Measurements from ENCODE around the gene LACRT. TPM values are rescaled to one million over a fixed set of nuclear protein-coding genes. Genes with fewer than 3 reads are reported as not detected.
A peak's percentile ranks its signal among the peaks of the same experiment; 100 is the strongest.
"Not testable (repeated sequence)": the region's sequence is repeated elsewhere in the genome, so short reads cannot be mapped to it uniquely, and the experiment has no call there.

Gene LACRT, protein sequence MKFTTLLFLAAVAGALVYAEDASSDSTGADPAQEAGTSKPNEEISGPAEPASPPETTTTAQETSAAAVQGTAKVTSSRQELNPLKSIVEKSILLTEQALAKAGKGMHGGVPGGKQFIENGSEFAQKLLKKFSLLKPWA
- not detected for total RNA-seq

DNA sequence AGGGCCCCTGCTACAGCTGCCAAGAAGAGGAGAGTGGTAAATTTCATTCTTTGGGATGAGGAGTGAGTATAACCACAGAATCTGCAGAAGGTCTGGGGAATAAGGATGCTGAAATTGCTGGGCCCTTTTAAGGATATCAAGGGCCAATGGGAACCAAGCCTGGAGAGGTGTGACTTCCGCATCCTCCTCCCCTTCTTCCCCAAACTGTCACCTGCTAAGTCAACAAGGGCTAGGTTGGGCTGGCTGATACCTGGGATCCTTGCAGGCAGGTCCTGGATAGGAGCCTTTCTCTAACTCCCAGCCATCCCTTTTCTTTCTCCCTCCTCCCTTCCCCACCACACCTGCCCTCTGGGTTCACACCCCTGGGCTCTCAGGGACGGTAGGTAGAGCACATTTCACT lies at the start of gene LACRT:
TSS of gene LACRT (minus strand) at position 101 of the 400 bp plus-strand sequence. CDS start at position 47, 54 bp downstream.
- DNase-seq: no peak

DNA sequence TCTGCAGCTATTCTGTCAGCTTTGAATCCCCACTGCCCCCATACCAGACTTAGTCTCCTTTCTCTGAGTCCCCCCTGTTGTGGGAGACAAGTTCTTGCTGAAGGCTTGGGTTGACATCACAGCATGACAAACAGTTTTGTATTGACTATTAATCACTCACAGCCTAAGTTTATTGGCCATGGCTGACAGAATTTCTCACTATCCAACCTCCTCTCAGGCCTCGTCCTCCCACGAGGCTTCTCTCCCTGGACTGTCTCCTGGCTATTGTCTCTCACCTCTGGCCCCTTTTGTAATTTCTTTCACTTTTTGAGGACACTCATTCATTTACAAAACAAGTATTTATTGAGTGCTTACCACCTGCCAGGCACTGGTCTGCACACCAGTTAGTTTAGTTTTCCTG lies 48.7 kb upstream of the LACRT start:
- DNase-seq: no peak

DNA sequence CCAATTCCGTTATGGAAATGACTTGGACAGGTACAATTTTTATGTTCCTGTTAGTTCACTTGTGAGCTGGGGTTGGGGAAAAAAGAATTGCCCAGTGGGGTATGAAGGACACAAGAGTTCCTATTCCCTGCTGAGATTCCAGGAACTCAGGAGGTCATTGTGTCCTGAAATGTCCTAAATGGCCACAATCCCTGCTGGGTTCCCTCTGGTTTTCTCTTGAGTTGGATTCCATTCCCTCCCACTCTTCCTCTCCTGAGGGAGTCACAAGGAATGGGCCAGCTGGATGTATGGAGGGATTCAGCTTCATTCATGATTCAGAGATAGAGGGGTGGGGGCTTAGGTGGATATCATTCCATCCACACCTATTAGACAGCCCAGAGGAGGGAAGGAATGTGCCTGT lies 48.0 kb upstream of the LACRT start:
- no peak for DNase-seq

DNA sequence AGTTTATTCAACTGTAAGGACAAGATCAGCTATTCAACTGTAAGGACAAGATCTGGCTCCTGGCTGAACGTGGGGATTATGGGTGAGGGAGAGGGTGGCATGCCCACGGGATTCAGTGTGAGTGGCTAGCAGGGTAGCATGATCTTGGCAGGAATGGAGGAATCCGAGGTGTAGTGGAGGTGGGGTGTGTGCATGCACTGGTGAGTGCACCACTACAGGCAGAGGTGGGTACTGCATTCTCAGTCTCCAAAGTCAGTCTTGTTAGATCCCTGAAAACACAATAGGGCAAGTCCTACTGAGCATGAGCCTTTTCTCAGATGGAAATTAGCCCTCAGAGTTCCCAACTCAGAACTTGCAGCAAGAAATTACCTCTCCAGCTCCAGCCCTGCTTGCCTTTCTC lies 45.7 kb upstream of the LACRT start:
- DNase-seq: peak; percentile 8

DNA sequence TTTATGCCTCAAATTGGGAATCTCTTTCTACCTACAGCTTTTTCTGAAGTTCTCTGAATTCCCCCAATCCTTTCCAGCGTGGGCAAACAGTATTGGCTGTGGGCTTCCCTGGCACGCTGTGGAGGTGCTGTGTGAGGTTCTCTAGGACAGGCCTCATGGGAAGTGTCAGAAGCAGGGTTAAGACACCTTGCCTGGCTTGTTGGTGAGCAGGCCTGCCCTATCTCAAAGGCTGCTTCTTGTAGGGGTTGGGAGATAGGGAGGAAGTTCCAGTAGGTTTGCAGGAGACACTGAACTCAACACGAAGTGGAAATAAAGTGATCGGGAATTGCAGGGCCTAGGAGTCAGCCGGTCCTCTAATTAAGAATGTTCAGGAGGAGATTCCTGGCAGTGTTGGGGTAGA lies 43.4 kb upstream of the LACRT start:
- DNase-seq: no peak

DNA sequence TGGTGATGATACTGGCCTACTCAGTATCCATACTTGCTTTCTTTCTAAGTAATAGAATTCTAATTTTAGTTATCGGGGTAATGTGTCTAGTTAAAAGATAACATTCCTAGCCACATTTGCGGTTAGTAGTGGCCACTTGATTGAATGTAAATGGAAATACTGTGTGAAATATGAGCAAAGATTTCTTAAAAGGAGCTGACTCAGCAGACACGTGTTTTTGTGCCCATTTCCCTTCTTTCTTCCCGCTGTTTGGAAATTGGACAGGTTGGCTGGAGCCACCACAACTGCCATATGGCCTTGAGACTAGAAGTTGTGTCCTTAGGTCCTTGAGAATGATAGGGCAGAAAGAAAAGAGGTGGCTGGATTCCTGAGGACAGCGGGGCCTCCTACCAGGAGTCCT lies 33.2 kb upstream of the LACRT start:
- DNase-seq: no peak

DNA sequence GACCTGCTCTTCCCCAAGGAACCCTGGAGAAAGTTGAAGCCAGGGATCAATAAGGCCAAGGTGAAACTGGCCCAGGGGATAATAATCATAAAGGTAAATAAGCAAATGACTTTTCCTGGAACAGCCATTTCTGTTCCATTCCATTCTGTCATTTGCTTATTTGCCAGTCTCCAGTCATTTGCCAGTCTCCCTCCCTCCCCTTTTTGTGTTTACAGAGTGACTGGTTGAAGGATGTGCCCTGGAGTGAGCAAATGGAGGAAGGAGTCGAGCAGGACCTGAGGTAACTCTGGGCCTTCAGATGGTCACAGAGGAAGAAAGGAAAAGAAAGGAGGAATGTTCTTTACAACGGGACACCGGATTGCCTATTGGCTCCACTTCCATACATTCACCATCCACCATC lies 31.3 kb upstream of the LACRT start:
- DNase-seq: no peak

DNA sequence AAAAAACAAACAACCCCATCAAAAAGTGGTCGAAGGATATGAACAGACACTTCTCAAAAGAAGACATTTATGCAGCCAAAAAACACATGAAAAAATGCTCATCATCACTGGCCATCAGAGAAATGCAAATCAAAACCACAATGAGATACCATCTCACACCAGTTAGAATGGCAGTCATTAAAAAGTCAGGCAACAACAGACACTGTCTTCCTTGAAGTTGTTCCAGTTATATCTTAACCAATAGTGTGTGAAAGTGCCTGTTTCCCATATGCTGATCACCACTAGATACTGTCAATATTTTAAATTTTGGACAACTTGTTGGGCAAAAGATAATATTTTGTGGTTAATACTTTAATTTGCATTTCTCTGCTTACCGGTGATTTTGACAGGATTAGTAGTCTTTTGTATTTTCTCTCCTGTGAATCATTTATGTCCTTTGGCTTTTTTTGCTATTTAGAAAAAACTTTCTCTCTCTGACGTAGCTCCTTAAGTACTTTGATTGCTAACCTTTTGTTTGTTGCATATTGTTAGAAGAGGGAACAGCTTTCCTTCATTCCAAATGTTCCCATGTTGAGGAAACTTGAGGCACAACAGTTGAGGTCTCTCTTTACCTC lies 30.4 kb upstream of the LACRT start:
- not testable (repeated sequence) for DNase-seq

DNA sequence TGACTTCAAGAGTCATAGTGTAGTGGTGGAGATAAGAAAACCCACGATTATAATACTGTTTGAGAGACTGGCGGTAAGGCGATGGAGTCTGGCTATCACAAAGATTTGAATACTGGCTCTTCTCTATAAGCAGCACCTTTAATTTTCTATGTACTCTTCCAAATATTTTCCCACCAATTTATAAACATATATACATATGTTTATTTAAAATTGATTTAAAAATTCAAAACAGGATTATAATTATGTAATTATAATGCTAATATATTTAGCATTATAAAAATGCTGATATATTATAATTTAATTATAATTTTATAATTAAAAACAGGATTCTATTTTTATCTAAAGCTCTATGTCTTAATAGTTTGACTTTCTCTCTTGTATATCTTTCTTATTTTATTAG lies 28.9 kb upstream of the LACRT start:
- no peak for DNase-seq

DNA sequence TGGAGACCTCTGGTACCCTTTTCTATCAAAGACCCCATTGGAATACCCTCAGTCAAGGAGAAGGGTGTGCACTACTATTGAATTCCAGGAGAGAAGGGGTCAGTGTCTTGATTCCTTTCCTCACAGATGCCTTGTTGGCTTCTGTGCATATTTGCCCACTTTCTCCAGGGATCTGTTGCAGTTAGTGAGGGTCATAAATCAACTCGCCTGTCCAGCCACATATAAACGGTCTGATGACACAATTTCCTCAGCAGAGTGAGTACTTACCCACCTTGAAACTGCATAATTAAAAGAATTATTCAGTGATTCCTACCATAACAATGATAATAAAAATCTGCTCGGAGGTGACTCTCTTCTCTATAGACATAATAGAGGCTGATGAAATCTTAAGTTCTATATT lies 27.3 kb upstream of the LACRT start:
- no peak for DNase-seq

DNA sequence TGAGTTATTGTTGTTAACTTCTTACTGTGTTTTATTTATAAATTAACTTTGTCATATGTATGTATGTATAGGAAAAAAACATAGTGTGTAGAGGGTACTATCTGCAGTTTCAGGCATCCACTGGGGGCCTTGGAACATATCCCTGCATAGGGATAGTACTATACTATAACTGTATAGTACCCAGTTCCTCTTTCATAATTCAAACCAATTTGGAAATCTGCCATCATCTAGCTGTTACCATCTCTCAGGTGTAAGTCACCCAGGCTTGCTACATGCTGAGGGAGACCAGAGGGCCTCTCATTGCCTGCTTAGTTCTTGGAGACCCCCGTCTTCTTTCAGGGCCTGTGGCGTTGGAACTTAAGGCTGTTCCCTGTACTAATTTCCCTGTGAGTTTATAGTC lies 26.4 kb upstream of the LACRT start:
- DNase-seq: no peak

DNA sequence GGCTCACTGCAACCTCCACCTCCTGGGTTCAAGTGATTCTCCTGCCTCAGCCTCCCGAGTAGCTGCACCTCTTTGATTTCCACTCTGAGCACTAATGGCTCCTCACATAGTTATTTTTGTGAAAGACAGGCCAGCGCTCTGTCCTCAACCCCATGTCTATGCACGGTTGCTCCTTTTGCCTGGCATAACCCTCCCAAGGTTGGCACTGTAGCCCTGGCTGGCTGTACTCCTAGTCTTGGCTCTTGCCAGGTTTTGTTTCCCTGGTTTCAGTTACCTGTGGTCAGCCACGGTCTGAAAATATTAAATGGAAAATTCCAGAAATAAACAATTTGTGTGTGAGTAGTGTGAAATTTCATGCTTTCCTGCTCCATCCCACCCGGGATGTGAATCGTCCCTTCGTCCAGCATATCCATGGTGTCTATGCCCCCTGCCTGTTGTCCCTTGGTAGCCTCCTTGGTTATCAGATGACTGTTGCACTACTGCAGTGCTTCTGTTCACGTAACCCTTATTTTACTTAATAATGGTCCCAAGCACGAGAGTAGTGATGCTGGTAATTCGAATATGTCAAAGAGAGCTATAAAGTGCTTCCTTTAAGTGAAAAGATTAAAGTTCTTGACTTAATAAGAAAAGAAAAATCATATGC lies 25.7 kb upstream of the LACRT start:
- DNase-seq: no peak

DNA sequence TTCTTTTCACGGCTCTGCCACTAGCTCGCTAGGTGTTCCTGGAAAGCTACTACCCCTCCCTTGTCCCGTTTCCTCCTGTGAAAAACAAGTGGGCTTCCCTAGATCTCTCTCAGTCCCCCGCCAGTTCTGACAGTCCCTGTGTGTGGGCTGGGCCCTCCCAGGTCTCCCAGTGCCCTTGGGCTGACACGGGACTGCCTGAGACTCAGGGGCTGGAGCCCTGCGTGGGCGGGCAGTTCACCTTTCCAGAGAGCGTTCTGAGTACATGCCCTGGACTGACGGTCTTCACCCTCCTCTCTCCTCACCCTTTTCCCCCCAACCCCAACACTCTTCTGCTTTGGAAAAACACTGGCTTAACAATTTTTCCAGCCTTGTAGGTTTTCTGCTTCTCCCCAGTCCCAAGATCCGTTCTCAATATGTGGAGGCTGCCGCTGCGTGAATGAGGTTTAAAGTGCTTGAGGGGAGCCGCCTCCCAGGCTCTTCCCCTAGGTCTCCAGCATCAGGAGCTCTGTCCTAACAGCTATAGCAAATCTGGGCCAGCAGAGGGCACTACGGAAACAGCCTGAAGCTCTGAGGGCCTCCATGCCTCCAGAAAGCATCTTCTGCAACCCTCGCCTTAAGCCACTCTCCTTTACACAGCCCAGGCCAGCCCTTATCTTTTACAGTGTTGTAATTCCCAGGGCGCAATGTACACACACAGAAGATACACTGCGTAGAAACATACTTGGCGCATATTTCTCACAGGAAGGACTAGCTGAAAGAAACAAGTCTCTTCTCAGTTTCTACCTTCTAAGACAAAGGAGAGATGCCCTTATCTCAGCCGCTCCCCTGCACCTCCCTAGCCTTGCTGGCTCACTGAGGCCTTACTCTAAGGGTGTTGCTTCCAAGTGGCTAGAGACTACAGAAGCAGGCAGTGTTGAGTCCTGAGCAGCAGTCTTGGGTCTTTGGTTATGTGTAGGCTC lies 23.9 kb upstream of the LACRT start:
- peak; percentile 19 for DNase-seq

DNA sequence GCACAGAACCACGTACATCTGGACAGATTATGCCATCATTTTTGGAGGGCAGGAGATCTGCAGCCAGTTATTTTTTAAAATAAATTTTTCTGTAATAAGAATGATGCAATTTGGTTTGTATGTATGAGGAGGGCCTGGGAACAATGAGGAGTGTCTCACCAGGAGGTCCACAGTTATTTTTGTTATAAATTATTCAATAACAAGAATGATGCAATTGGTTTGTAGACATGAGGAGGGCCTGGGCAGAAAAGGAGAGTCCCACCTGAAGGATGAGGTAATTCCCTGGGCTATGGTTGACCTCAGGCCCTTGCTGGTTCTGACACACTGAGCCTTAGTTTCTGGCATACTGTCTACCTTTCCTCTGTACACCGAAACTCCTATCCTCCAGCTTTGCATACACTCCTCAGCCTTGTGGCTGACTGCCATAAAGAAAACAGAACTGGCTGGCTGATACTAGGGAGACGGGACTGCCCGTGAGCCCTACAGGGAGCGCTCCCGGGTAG lies 22.5 kb upstream of the LACRT start:
- DNase-seq: no peak

DNA sequence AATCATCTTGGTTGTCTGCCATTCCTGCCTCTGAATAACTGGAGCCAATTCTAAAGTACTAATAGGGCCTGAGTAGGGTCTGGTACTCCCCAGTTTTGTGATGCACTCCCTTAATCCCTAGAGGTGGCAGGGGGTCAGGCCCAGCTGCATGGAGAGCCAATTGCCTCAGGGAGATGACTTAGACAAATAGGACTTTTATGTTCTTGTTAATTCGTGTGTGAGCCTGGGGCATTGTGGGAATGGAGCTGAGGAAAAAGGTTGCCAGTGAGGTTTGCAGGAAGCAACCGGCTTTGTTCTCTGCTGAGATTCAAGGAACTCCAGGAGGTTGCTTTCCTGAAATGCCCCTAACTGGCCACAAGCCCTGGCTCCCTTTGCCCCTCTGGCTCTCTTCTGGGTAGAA lies 20.2 kb upstream of the LACRT start:
- no peak for DNase-seq

DNA sequence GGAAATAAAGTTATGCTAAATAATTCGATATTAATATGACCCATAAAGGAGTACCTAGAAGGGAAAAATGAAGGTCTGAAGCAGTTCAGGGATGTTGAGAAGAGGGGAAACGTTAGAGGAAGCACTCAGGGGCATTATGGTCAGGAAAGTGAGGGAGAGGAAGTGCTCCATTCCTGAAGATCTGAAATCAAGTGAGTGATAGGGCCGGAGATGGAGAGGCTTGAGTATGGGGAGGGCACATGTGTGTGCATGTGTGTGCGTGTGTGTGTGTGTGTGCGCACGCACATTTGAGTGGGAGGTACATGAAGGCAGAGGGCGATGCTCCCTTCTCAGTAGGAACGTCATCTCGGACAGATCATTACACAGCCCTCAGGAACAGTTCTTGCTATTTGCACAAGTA lies 18.3 kb upstream of the LACRT start:
- no peak for DNase-seq

DNA sequence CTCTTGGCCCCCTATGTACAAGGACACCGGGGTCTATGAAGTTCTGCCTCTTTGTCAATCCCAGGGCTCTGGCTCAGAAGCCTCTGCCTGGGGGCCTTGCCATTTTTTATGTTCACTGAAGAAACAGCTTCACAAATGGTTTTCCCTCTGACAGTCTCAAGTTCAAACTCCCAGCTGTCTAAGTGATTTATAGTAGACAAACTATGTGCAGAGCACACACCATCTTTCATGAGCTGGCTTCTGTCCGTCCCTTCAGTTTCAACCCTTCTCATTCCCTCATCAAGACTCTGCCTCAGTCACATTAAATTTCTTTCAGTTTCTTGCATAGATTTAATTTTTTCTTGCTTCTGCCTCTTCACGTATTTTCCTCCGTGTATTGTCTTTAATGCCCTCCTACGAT lies 16.2 kb upstream of the LACRT start:
- DNase-seq: no peak

DNA sequence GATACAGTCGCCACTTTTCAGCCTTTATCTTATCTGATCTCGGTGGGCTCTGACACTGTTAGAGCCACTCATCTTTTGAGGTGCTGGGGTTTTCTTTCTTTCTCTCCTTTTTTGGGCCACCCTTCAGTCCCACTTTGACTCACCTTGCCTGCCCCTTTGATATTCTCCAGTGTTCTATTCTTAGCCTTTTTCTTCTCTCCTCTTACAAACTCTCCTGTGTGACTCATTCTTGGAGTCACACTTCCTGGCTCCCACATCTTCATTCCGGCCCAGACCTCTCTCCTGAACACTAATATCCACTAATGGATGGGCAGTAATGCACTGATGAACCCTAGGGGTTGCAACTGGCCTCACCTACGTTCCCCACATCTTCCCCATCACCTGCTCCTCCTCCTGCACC lies 15.7 kb upstream of the LACRT start:
- DNase-seq: no peak

DNA sequence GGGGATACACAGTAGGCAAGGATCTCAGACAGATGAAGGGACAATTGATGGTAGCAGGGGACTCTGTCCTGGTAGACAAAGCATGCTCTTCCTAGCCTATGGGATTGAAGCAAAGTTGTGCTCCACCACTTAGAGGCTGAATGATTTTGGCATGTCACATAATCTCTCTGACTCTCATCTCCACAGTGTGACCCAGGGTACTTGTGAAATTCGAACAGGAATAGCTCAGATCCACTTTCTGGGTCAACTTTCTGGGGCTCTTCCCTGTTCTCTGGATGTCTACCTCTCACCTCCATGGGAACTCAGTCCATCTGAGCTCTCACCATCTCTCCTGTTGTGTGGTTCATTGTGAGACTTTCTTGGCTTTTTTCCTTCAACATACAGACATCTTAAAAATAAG lies 15.1 kb upstream of the LACRT start:
- no peak for DNase-seq

DNA sequence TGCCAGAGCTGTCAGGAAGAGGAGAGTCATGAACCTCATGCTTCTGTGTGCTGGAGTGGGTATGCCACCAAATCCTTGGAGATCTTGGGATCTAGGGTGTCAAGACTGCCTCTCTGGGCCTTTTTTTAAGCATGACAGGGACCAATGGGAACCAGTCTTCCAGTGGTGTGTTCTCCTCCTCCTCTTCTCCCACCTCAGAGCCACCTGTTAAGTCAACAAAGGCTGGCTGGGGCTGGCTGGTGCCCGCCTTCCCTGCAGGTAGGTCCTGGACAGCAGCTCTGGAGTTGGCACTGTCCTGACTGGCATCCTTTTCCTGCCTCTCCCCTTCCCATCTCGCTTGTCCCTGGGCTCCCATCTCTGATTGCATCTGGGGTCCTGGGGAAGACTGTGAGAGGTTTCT lies 13.6 kb upstream of the LACRT start, which contains the start of gene DCD:
TSS of gene DCD (minus strand) at position 101 of the 400 bp plus-strand sequence. CDS start at position 39, 62 bp downstream.
- no peak for DNase-seq

DNA sequence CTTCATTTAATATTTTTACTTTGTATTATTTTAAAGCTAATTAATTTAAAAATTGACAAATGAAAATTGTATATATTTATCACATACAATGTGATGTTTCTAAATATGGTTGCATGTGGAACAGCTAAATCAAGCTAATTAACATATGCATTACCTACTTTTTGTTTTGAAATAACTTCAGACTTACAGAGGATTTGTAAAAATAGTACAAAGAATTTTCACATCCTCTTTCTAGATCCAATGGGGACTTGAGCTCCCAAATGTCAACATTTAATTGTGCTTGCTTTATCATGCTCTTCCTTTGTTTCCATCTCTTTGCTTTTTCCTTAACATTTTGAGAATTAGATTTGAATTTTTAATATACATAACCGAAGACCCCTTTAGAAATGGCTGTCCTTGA lies 6.9 kb upstream of the LACRT start:
- DNase-seq: no peak

DNA sequence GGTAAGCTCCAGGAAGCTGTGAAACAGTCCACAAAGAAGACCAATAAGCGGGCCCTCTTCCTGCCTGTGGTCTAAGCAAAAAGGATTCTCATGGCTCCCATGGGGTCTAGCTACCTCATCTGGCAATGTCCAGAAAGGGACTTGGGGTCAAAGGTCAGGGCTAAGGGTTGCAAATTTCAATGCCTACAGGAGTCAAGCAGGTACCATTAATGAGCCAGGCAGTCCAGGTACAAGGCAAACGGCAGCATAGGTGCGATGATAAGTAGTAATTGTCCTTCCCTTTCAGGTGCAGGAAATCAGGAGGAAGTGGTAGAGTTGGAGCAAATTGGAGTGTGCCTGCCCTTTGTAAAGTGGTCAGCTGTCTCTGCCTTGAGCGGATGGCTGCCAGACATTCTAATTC lies 6.4 kb upstream of the LACRT start:
- DNase-seq: no peak

DNA sequence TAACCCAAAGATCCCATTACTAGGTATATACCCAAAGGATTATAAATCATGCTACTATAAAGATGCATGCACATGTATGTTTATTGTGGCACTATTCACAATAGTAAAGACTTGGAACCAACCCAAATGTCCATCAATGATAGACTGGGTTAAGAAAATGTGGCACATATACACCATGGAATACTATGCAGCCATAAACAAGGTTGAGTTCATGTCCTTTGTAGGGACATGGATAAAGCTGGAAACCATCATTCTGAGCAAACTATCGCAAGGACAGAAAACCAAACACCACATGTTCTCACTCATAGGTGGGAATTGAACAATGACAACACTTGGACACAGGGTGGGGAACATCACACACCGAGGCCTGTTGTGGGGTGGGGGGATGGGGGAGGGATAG lies 4.4 kb upstream of the LACRT start:
- DNase-seq: not testable (repeated sequence)

All from effector CD4-positive, alpha-beta T cell (primary cell).